Fibroblast of lung (primary cell): ENCODE results near the gene ARMH1.

Source experiments
- EZH2 ChIP-seq: IDR thresholded peaks from 2 replicates; pipeline ENCODE4 v1.5.1; 2012; ENCODE audit warnings: low read length, control low read depth, mild to moderate bottlenecking; ENCODE audit errors: missing control alignments
- TF ChIP-seq, protein P1 (sequence below), 2 donors: IDR thresholded peaks in 1 of 2; conservative IDR thresholded peaks in 1 of 2; 1 replicate in 1 of 2; 2 replicates in 1 of 2; pipeline ENCODE4 v1.5.1; 2011 to 2012; ENCODE audit warnings: low read length in 2 of 2, control low read depth in 1 of 2, inconsistent platforms in 1 of 2, low read depth in 1 of 2, mild to moderate bottlenecking in 1 of 2

DNA sequence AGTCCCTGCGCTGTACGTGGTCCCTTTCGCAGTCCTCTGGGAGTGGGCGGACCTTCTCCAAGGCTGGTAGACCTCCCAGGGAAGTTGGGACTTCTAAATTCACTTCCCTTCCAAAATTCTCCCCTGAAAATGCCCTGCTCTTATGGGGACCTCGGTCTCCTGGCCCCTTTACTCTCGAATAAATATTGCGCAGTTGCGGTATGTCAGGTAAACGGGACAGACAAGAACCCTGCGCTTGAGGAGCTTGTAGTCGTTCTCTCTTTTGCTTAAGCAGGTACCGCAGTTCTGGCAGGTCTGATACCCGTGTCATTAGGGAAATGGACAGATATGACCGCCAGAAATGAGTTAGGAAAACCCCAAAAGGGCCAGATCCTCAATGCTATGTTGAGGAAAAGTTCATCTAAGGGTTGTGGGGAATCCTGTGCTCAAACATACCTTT lies 65.7 kb downstream of the ARMH1 start:
- TF ChIP-seq, protein P1, sequence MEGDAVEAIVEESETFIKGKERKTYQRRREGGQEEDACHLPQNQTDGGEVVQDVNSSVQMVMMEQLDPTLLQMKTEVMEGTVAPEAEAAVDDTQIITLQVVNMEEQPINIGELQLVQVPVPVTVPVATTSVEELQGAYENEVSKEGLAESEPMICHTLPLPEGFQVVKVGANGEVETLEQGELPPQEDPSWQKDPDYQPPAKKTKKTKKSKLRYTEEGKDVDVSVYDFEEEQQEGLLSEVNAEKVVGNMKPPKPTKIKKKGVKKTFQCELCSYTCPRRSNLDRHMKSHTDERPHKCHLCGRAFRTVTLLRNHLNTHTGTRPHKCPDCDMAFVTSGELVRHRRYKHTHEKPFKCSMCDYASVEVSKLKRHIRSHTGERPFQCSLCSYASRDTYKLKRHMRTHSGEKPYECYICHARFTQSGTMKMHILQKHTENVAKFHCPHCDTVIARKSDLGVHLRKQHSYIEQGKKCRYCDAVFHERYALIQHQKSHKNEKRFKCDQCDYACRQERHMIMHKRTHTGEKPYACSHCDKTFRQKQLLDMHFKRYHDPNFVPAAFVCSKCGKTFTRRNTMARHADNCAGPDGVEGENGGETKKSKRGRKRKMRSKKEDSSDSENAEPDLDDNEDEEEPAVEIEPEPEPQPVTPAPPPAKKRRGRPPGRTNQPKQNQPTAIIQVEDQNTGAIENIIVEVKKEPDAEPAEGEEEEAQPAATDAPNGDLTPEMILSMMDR (conservative IDR thresholded peaks at IDR 0.05 in 1 of 2, IDR thresholded peaks at IDR 0.05 in 1 of 2; ENCODE audit: low read depth in 1 of 2, low read length in 2 of 2) = no peak
- no peak for TF ChIP-seq EZH2
